NT2/D1 (cell line): Measurements from ENCODE around the gene LAPTM4A.

Experiments
- SUZ12 ChIP-seq: IDR thresholded peaks from 2 replicates; pipeline ENCODE4 v1.6.1; 2011; ENCODE audit not compliant: insufficient read length, insufficient read depth; ENCODE audit errors: extremely low read depth
- YY1 ChIP-seq: IDR thresholded peaks from 2 replicates; pipeline ENCODE4 v1.6.1; 2011; ENCODE audit not compliant: insufficient read length, insufficient read depth
- ZNF274 ChIP-seq: IDR thresholded peaks from 2 replicates; pipeline ENCODE4 v1.6.1; 2011; ENCODE audit warnings: mild to moderate bottlenecking, low read depth, low read length

DNA sequence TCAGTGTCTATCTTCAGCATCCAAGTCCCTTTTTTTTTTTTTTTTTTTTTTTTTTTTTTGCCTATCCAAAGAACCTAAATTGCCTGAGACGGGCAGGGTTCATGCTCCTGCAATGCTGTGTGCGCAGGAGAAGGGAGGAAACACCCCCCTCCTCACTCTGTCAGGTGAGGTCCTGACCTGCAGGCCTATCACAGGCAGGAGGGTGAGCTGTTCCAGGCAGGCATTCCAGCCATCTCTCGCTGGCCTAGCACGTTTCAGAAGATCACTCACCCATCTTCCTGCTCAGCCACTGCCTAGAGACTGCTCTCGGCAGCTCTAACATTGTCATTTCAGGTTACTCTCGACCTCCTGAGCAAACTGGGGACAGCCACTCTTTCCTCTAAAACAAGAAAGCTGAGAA is 48.4 kb upstream of the LAPTM4A start:
- no peak for TF ChIP-seq ZNF274
- no peak for TF ChIP-seq YY1
- TF ChIP-seq SUZ12 = no peak
